HG03039 (cell line): ENCODE results near the gene TADA1.
A peak's percentile ranks its signal among the peaks of the same experiment; 100 is the strongest.
"Not testable (repeated sequence)": the region's sequence is repeated elsewhere in the genome, so short reads cannot be mapped to it uniquely, and the experiment has no call there.

ENCODE experiments used
- ATAC-seq: cut with Tn5 transposase; IDR thresholded peaks from one replicate; pipeline ENCODE4 v1.9.1; 2021; ENCODE audit warnings: mild to moderate bottlenecking, moderate library complexity; ENCODE audit not compliant: unreplicated experiment

TADA1 gene

DNA sequence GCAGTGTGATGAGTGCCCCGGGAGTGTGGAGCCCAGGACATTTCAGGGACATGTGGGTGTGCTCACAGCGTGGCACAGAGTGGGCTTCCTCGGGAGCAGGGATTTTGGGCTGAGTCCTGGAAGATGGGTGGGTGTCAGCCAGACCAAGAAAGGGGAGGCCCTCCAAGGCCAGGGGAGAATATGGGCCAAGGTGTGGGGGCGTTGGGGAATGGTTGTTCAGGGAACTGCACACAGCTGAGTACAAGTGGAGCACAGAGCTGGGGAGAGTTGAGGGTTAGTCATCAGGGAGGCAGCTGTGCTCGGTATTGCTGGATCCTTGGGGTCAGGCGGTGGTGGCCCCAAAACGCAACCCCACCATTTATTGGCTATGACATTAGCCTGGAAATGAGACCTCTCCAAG, 31.3 kb downstream of the TADA1 start:
- ATAC-seq = no peak

DNA sequence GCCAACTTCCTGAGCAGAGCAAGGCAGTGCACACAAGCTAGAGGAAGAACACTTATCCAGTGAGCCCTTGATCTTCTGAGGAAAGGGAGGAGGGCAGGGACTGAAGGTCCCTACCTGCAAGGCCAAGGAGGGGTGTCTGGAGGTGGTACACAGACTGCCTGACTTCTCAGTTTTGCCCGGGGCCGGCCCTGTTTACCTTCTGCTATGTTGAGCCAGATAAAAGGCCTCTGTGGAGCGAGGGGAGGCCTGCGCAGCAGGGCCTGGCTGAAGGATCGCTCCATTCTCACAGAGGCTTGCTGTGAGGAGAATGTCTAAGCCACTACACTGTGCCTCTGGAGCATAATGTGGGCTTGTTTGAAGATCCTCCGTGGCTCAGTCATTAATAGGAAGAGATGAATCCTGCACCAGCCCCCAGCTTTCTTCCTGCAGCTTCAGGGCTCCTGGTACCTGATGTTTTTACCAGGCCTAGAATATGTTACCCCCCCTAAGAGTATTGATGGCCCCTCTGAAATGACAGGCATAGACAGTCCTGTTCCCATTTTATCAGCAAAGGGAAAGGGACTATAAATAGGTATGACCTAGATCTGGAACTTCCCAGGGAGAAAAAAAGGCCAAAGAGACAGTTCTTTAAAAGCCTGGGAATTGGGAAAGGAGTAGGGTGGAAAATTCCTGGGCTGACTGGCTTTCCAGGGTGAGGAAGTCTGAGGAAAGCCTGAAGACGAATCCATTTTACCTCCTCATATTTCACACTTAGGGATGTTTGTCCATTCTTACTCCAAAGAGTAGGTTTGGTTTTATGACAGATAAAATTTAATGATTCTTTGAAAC, 32.1 kb downstream of the TADA1 start:
- ATAC-seq = no peak

DNA sequence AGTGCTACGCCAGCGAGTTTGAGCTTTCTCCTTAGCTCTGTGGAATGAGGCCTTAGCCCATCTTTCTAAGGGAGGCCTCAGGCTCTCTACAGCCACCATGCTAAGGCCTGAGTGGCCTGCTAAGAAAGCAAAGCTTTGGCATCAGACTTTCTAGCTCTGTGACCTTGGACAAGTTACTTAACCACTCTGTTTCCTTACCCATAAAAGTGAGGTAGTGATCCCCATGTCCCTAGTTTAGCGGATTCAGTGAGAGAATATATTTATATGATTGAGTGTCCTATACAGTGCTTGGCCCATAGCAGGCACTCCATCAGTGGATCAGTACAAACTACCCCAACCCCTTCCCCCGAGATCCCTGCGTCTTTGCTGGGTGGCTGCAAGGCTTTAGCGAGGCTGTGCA, 32.7 kb downstream of the TADA1 start:
- ATAC-seq = no peak

DNA sequence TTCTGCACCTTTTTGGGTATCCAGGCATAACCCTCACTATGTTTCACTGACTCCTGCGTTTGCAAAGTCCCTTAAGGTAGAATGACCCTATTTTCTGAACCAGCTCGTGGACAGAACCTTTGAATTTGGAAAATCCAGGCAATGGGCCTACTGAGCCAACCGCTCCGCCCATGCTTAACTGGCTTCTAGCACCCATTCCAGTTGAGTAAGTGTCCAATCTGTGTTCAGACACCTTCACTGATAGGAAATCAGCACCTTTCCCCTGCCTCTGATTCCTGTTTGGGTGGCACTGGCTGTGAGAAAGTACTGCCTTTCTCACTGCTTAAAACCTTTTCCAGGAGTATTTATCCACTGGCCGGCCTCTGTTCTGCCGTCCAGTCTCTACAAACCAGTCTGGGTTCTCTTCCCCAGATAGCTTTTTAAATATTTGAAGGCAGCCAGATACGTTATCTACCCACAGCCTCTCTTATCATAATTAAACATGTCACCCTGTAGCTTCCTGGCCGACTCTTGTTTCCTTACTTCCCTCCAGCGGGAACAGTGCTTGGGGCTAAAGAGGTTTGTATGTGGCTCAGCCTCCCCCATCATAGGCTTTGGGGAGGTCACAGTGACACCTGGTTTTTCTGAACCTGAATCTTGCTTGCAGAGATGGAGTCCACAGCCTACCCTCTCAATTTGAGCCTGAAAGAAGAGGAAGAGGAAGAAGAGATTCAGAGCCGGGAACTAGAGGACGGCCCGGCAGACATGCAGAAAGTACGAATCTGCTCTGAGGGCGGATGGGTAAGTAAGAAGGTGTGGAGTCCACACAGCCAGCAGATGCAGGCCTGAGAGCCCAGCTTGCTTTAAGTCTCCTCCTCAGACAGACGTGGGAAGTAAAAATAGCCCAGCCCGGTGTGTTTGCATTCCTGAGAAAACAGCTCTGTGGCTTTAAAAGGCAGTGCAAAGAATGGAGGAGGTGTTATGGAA, 35.5 kb downstream of the TADA1 start:
- ATAC-seq = no peak

DNA sequence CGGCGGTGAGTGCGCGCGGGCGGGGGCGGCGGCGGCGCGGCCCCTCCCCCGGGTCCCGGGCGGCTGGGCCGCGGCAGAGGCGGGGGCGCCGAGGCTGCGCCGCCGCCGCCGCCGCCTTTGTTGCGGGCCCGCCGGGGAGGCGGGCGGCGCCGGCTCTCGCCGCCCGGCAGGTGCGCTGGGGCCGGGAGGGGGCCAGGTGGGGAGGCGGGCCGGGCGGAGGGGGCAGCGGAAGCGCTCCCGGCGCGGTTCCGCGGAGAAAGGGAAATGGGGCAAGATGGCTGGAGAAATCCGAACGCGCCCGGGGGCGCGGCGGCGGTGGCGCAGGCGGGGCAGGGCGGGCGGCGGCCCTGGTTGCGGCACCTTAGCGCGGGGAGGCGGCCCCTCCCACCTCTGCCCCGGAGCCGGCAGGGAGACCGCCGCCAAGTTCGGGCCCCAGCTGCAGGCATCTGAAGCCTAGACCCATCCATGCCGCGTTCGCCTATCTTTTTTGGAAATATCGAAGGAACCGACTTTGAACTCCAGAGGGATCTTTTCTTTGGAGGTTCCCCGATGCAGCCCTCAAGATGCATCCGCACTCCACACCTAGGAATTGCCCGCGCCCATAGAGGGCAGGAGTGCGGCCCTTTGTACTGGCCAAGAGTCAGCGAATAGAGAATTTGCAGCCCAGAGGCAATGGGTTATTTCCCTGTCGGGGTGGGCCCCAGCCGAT, 36.3 kb downstream of the TADA1 start:
- ATAC-seq = peak; percentile 34

DNA sequence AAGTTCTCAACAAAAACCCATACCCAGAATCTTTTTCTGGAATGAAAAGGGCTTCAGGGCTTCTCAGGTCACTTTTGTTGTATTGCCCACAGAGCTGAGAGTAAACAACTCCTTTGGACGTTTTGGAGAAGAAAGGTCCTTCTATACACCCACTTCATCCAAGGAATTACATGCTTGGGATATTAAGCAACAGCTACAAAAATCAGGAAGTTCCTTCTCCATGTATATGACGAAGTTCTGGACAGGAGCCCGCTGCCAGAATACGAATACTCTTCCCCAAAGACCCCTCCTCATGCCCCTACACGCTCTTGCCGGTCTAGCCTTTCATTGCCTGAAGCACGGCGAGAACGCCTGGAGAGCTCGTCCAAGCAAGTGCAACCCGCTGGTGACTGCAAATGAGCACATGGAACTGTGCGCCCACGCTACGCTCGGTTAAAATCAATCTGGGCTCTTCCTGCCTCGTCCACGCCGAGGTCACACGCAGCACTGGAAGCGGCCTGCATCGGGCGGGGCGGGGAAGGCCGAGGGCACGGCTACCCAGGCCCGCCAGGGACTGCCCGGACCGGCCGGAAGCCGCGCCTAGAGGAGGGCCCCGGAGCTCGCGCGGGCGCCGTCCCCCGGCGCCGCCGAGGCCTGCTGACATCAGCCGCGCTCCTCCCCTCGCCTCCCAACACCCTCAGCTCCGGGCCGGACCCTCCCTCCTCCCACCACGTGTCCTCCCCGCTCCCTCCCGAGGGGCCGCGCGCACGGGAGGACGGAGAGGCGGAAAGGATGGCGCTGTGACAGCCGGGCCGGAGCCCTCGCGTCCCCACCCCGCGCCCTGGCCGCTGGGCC, 37.1 kb downstream of the TADA1 start, which contains the start of gene POGK:
Gene POGK (plus strand): TSS at position 710 of the 834 bp plus-strand sequence. CDS start 1,482 bp downstream, outside the sequence.
- peak; percentile 96 for ATAC-seq

DNA sequence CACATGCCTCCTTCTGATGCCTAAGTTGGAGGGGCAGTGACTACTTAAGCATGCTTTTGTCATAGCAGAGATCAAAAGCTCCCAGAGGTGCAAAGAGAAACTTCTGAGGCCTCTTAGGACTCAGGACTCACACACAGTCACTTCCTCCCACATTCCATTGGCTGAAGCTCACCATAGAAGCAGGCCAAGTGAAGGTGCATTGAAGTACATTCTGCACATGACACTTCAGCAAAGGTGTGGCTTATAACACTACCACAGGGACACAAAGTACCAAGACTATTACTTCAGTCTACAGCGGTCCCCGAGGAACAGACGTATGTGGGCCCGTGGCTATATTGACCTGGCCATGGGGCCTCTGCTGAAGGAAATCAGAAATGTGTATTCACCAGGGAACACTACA, 39.3 kb downstream of the TADA1 start:
- no peak for ATAC-seq

DNA sequence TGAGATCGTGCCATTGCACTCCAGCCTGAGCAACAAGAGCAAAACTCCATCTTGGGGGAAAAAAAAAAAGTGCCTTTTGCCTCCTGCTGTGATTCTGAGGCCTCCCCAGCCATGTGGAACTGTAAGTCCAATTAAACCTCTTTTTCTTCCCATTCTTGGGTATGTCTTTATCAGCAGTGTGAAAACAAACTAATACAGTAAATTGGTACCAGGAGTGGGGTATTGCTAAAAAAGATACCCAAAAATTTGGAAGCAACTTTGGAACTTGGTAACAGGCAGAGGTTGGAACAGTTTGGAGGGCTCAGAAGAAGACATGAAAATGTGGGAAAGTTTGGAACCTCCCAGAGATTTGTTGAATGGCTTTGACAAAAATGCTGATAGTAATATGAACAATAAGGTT, 46.3 kb downstream of the TADA1 start:
- not testable (repeated sequence) for ATAC-seq

DNA sequence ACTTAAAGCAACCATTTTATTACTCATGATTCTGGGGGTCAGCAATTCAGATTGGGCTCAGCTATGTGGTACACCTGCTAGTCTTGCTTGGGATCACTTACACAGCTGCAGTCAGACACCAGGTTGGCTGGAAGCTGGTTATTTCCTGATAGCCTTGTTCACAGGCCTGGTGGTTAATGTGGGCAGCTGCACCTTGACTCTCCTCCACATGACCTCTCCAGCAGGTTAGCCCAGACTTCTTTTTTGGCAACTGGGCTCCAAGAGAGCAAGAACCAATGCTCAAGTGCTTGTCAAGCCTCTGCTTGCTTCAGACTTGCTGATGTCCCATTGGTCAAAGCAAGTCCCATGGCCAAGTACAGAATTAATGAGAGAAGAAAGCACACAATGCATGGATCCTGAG, 48.6 kb downstream of the TADA1 start:
- no peak for ATAC-seq

DNA sequence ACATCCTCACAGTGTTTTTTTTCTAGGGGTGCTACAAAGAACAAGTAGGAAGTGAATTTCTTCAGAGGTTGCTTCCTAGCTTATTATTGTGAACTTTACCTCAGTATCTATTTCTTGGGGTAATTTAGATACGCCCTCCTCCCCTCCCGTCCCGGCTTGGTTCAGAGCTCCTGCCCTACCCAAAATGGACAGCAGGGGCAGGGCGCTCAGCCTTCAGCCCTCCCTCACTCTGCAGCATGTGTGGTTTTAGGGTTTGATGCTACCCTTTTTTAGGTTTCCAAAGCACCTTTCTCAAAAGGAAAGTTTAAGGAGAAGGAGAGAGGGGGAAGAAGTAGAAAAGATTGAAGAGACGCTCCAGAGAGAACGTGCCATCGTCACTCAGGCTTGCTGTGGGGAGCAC, 53.7 kb downstream of the TADA1 start:
- ATAC-seq = no peak

DNA sequence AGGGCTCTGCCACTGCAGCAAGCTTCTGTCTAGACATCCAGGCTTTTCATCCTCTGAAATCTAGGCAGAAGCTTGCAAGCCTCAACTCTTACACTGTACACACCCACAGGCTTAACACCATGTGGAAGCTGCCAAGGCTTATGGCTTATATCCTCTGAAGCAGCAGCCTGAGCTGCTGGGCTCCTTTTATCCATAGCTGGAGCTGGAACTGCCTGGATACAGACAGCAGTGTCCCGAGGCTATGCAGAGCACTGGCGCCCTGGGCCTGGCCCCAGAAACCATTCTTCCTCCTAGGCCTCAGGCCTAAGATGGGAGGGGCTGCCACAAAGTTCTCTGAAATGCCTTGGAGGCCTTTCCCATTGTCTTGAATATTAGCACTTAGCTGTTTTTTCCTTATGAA, 56.1 kb downstream of the TADA1 start:
- ATAC-seq = no peak

DNA sequence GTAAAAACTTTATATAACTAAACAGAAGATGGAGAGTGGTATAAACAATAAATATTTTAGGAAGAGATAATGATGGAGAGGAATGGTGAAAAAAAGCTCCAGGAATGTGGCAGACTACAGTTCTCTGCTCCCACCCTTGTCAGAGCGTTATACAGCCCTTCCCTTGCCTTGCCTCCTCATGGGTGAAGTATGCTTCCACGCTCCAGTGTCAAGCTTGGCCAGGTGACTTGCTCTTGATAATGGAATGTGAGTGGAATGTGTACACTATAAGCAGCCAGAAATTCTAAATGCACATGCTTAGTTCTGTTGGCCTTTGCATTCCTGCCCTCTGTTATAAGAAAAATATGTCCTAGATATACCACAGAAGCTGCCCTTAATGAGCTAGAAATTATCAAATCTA, 61.5 kb downstream of the TADA1 start:
- ATAC-seq = no peak

DNA sequence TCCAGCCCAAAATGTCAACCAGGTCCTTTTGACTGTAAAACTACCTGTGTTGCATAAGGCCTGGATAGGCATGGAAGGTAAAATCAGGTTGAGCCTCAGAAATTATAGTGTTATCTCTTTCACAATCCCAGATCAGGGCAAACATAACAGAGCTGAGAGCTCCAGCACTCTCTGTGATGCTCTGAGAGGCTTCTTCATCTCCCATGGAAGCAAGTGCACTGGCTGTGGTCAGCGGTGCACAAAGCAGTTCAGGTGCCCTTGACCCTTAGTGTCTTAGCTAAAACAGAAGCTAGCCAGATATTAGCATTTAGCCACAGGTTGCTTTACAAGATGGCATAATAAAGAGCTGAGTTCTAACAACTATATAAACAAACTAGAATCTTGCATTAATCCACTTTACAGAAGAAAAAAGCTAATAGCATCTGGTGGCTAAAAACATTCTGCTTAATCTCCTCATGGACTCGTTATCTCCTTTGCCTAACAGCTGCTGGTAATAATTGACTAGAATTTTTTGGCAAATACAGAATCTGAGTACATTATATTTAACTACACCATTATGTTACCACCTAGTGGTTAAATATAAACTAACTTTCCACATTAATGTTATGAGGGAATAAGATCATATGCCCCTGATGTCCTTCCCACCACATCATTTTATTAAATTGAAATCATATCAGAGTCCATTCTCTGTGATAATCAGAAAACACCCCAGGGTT, 62.4 kb downstream of the TADA1 start:
- ATAC-seq = no peak

DNA sequence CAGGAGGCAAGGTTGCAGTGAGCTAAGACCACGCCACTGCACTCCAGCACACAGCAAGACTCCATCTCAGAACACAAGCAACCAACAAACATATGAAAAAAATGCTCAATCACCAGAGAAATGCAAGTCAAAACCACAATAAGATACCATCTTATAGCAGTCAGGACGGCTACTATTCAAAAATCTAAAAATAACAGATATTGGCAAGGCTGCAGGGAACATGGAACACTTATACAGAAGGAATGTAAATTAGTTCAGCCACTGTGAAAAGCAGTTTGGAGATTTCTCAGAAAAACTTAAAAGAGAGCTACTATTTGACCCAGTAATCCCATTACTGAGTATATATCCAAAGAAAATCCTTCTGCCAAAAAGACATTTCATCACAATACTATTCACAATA, 64.4 kb downstream of the TADA1 start:
- no peak for ATAC-seq

DNA sequence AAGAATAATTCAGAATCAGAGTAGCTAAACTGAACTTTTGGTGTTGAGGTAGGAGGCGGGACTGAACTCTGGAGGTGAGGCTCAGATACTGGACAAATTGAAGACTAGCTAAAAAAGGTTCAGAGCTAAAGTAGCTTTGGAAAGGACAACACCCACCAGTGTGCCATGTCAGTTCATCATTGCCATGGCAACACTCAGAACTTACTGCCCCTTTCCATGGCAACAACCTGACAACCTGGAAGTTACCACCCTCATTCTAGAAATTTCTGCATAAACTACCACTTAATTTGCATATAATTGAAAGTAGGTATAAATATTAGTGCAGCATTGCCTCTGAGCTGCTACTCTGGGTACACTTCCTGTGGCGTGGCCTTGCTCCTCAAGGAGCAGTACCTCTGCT, 67.1 kb downstream of the TADA1 start:
- ATAC-seq = no peak
